HG03066 (cell line): Measurements from ENCODE around the gene PTPRK.
"Not testable (repeated sequence)": the region's sequence is repeated elsewhere in the genome, so short reads cannot be mapped to it uniquely, and the experiment has no call there.

Experiments used
- ATAC-seq: cut with Tn5 transposase; IDR thresholded peaks from one replicate; pipeline ENCODE4 v1.9.1; 2021; ENCODE audit warnings: low read depth; ENCODE audit not compliant: unreplicated experiment

The PTPRK gene

DNA sequence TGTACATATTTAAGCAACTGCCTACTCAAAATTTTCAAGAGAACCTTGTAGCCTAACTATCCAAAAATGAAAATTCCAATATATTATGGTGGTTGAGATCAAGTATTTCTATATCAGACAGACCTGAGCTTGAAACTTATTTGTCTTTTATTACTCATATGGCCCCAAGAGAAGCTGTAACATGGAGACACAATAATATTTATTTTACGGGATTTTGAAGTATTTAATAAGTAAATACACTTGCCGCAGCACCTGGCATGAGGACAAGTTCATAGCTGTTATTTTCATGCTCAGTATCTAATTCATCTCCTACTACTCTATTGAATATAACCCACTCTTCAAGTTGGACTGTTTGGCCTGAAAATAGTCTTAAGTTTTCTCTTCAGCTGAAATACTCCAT is 28.0 kb downstream of the PTPRK start:
- ATAC-seq = no peak

DNA sequence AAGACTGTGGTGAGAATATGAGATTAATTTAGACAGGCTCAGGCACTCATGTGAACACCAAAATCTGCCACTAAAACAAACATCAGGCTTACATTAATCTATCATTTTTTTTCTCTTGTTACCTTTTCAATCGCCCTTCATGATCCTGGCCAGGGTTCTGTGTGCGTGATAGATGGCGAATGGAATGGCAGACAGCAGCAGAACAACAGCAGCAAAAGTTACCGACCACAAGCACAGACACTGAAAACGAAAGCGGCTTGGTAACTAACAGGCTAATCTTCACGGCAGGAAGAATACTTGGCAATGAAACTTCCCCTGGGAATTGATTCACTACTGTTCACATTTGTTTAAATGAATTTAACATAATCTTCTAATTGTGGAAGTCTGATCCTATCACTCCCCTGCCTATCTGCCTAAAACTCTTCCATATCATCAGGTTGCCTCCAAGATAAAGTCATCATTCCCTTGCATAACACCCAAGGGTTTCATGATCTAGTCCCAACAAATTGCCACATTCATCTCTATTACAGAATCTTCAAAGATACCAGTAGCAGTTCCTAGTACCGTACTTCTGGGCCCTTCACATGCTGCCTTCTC is 28.7 kb downstream of the PTPRK start:
- ATAC-seq = no peak

DNA sequence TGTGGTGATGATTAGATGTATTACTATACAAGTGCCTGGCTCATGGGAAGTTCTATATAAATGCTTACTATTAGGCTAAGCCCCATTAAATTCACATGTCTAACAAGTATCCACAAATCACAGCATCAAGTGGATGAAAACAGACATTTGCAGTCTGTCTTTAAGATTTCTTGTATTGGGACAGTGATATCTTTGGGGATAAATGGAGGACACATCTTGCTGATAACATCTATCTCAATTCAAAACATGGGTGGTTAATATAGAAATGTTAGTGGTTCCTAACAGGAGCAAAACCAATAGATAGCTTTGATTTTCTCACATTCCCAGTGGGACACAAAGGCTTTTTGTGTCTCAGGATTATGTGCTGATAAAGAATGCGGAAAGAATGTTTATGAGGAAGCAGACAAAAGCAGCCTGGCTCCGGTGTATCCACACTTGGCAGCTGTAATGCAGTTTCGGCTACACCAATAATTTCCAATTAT is 29.3 kb downstream of the PTPRK start:
- no peak for ATAC-seq

DNA sequence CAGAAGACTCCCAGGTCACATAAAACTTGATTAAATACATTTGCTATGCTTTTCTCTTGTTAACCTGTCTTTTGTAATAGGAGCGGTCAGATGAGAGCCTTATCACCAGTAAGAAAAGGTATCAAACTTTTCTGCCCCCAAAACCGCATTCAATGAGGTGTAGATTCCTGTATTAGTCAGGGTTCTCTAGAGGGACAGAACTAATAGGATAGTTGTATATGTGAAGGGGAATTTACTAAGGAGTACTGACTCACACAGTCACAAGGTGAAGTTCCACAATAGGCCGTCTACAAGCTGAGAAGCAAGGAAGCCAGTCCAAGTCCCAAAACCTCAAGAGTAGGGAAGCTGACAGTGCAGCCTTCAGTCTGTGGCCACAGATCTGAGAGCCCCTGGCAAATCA is 32.7 kb downstream of the PTPRK start:
- ATAC-seq = no peak

DNA sequence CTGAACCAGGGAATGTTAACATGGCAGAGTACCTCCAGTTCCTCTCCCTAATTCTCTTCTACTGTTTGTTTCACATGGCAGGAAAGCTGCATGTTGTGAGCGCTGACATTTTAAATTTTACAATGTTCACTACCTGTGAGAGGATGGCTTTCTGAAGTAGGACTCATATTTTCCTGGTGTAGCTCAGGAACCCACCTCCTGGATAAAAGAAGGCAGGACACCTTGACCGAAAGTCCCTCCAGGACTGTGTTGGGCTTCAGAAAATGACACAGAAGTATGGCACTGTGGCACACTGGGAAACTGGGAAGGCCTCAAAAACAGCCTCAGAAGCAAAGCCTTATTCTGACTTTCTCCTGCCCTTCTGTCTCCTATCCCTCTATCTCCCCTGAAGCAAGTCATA is 33.3 kb downstream of the PTPRK start:
- ATAC-seq = no peak

DNA sequence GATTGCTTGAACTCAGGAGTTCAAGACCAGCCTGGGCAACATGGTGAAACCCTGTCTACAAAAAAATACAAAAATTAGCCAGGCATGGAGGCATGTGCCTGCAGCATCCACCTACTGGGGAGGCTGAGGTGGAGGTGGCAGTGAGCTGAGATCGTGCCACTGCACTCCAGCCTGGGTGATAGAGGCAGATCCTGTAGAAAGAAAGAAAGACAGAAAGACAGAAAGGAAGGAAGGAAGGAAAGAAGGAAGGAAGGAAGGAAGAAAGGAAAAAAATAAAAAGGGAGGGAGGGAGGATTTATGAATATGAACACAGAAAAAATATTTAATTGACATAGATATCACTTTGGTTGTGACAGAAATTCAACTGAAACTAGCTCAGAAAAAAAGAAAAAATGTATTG is 33.8 kb downstream of the PTPRK start:
- not testable (repeated sequence) for ATAC-seq

DNA sequence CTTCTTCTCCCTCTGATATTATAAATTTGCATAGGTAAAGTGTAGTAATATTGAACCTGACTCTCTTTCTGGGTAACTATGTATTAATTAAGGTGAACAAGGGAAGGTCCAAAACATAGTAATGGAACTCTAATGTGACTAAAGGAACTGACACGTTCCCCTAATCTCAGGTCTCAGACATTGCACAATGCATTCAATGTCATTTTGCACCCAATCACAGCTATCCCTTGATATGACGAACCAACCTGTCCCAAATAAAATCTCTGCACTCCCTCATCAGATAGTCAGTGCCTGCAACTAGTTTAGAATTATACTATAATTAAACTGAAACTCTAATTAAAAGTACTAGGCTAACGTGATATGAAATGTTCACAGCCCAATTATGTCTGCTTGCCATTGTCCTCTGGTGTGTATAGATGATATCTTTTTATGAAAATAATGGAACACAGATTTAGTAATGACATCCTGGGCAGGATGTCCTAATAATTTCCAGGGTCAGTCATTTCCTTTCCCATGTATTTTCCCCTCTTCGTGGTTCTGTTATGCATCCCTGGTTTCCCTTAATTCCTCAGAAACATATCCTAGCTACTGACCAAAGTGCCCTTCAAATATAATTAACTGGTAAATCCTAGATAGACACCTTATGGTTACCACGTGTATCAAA is 36.8 kb downstream of the PTPRK start:
- no peak for ATAC-seq

DNA sequence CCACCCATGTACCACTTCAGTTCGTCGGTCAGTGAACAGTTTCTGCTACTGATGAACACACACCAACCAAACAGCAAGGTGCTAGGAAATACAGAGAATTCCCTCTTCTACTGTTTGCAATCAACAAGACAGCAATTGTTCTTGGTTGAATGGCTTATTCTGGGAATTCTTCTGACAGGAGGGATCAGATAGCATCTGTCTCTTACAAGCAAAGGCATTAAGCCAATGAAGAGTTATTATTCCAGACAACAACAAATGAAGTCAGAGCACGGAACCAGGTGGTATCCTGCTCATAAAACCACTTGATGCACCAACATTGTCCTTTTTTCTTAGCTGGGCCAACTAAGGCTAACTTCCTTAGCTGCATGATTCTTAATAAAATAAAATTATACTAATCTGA is 37.8 kb downstream of the PTPRK start:
- no peak for ATAC-seq

DNA sequence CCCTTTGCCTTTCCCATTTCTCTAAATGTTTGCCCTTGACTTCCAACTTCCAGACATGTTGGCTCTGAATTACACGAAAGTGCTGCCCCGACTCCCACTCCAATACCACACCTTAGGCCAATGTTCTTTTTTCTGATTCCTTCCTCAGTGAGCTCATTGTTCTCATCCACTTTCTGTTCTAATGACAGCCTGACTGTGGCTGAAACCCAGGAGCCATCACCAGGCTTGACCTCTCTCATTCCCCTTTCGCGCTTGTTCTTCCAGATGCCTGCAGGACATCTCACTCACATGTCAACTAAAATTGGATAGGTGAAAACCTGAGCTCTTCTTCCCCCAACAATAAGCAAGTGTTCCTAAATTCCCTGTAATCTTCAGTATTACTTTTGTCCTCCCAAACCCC is 40.4 kb downstream of the PTPRK start:
- ATAC-seq = no peak

DNA sequence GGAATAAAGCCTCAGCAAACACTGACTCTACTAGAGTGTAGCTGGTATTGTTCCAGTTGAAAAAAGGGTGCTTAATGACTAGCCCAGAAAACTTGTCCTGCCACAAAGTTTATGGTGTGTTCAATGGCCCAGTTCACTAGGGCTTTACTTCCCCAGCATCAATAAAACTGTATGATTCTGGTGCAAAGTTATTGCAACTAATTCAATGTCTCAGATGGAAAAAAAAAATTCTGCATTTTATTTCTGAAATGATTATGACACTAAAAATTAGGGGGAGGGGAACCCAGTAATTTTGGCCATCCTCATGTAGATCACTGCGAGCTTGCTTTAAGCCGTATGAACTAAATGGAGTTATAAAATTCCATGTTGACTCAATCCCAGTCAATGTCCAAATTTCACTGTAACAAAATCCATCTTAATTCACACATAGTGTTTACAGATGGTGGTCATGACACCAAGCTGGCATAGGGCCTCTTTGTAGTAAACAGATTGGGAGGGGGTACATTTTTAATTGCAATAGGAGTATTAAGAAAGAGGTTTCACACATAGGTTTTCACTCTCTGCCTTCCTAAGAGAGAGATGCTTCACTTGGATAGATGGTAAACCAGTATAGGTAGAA is 41.2 kb downstream of the PTPRK start:
- no peak for ATAC-seq

DNA sequence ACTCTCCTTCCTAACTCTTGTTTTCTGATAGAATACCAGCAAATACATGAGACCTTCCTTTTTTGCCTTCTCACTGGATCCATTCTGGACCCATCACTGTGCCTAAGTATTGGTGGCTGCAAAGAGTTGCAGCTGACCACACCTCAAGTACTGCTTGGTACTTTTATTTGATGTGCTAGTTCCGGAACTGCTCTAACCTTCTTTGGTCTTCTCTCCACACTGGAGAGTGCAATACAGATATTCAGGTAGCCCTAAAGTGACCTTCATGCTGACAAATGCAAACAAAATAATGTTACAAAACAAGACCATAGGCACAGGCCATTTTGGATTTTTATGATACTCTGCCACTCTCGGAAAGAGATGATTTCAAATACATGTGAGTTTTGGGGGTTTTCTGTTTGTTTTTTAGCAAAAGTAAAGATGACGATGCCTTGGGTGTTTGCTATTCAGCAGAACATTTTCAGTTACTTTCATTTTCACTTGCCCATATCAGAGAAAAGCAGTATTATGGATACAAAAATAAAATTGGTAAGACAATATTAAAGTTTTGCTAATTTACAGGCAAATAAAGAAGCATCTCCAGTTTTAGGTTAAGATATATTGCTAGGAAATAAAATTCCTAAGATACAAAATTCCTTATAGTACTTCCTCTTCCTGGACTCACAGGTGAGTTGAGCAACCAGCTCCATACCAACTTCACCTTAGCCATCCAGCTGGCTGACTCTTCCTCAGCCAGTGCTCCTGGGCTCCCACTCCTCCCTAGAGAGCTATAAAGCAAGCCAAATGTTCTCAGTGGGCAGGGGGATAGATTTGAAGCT is 42.0 kb downstream of the PTPRK start:
- ATAC-seq = no peak

DNA sequence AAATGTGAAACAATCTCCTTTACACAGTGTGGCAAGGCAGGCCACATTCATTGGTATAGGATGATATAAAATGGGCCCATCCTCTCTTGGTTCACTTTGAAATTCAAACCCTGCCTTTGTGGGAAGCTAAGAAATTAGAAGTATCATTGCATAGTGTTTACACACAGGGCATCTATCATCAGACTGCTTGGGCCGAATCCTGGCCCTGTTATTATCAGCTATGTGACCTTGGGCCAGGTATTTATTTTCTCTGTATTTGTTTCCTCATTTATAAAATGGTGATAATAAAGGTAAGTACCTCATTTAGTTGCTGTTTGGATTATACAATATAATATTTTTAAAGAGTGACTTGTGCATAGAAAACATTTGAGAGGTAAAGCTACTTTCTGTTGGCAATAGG is 45.5 kb downstream of the PTPRK start:
- no peak for ATAC-seq

DNA sequence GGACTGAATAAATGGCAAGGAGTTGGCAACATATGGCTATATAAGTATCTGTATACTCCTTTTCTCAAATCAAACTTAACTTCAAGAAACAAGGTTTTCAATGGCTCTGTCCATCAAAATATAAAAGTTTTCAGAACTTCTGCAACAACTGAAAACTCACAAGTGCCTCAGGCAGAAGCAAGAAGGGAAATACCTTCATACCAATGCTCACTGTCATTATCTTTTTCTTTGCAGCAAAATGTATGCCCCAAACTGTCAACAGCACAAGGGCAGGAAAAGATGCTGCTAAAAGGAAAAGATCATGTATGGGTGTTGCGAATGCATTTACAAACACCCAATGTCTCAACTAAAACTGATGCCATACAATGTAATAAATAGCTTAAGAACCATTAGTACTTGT is 45.9 kb downstream of the PTPRK start:
- ATAC-seq = no peak

DNA sequence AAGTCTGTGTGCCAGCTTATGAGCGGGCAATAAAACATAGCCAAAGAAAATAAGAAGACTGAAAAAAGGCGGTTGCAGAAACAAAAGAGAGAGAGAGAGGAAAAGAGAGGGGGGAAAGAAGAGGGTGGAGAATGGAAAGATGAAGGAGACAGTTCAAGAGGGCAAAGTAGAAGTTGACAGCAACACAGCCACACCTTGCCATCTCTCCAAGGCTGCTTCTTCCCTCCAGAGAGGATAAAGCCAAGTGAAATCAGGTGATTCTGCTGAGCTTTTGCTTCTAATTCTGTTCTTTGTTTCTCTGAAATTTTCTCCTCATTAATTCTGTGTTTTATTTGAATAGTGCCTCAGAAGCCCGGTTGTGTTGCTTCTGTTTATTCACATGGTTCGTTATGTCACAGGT is 48.5 kb downstream of the PTPRK start:
- ATAC-seq = no peak

DNA sequence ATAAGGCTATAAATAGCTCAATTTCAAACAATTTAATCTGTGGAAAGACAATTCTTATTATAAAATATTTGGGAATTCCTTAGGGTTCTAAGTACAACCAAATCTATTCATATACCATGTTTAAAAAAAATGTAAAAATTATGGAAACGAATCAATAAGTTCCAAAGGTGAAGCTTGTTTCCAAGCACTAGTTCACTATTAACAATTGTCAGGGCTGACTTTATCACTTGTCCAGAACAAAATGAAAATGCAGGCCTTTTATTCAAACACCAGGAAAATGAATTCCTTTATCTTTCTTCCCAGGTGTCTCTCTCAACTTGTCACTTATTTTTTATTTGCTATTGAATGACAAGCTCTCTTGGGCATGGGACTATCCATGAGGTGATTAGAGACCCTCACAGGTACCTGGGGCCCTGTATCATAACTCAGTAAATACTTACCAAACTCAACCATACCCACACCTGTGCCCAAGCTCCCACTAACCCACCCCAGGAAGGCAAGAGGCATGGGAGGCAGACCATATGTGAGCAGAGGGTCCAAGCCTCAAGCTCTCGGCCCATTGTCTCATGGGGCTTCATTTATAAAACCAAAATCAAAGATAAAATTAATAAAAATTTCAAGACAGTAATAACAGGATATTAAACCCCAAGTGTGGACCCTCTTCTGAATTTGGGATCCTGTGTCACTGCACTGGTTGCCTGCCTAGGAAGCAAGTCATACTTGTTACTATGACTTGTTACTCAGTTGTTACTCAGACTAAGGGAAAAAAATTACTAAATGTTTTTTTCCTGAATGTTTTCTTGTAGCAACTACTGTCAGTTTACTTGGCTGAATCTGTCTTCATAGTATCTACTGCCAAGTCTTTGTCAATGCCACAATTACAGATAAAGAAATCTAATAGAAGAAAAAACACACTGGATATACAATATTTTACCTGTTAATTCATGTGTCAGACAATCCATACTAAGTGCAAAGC is 54.7 kb downstream of the PTPRK start:
- ATAC-seq = no peak

DNA sequence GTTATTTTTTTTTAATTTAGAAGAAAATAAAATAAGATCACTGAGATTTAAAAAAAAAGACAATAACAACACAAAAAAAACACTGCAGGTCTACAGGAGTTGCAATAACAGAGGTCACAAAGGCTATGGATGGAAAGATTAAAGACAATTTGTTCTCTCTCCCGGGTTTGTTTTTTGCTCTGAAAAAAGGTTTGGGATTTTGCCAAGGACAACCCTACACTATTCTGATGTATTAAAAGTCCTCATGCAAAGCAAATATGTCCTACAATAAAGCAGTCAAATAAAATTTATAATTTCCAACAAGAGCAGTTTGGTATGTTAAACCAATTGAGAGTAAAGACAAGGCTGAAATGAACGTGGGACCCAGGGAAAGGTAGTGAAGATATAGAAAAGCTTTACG is 55.6 kb downstream of the PTPRK start:
- ATAC-seq = no peak

DNA sequence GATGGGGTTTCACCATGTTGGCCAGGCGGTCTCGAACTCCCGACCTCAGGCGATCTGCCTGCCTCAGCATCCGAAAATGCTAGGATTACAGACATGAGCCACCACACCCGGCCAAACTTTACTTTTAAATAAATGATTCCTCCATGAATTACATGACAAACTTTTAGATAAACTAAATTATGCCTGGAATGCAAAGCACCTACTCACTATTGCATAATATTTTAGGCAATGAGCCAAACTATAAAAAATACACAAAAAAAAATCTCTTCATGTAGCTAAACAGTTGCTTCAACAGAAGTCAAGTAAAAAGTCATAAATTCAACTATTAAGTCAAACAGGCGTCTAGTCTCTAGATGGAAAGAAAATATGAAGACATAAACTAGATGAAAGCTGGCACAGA is 56.5 kb downstream of the PTPRK start:
- no peak for ATAC-seq

DNA sequence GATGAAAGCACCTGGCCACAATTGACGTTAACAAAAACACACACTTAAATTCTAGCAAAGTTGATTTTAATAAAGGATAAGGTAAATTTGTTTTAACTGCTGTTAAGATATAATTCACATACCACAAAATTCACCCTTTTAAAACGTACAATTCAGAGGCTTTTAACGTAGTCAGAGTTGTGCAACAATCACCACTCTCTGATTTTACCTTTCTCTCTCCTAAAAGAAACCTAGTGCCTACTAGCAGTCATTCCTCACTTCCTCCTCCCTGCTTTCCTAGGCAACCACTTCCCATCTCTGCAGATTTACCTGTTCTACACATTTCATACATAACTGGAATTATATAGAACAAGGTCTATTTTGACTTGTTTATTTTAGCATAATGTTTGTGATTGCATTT is 58.9 kb downstream of the PTPRK start:
- ATAC-seq = no peak

DNA sequence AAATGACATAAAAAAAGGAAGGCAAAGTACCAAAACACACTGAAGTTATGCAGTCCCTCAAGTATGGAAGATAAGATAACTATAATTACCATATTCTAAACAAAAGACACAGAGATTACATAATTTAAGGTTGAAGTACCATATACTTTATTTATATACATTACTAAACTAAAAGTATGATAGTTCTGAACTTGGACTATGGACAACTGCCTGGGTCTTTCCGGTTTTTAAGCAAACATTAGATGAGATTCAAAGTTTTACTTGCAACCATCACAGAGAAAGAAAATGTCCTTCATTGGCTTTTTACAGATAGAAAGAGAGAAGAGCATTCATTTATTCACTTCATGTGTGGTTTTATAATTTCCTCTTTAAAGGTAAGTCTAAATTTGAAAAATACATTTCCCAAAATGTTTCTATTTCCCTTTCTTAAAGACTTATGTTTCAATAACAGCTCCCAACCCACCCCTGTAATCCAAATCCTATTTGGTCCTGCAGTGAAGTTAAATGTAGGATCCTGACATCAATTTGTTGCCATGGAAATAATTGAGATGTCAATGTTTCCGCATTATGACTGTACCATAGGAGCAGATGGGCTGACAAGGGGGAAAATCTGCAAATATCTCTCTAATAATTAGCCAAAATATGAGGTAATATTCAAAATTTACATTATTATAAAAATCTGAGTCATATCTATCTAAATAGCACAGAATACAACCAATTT is 63.7 kb downstream of the PTPRK start:
- no peak for ATAC-seq

DNA sequence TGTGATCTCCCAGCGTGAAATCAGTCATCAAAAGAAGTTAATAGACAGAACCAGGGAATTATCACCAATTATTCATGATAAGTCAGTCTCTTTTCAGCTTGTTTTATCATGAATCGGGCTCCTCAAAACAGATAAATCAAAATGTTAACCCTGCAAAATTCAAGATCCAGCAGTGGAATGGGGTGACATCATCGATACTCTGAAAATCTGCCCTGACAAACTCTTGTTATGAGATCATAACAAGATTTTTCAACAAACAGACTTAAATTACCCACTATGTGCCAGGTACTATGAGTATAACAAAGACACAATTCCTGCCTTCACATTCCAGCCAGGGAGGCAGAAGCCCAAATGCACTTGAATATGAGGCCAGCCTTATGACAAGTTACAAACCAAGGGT is 64.4 kb downstream of the PTPRK start:
- no peak for ATAC-seq
